Karpas-422 (cell line): ENCODE data around the gene FRMD8. TPM values are rescaled to one million over a fixed set of nuclear protein-coding genes. Genes with fewer than 3 reads are reported as not detected.

Source experiments
- DNase-seq: peaks from one replicate; pipeline ENCODE4 v3.0.0-alpha.2; 2015
- H2AFZ ChIP-seq: fragments of 200-600 bp; sonication (generic); 2 replicates; pipeline ENCODE4 v1.6.1; 2014; ENCODE audit warnings: antibody characterized with exemption, low read length, mixed read lengths
- H3K27ac ChIP-seq: fragments of 200-600 bp; sonication (generic); 2 replicates; pipeline ENCODE4 v1.5.1; 2014; ENCODE audit warnings: mild to moderate bottlenecking, low read length, moderate library complexity
- H3K27me3 ChIP-seq: fragments of 200-600 bp; sonication (generic); 2 replicates; pipeline ENCODE4 v1.6.1; 2014; ENCODE audit warnings: low read length, mixed read lengths
- H3K36me3 ChIP-seq: fragments of 200-600 bp; sonication (generic); 2 replicates; pipeline ENCODE4 v1.6.1; 2014; ENCODE audit warnings: low read length, mixed read lengths; ENCODE audit not compliant: insufficient read depth
- H3K4me1 ChIP-seq: fragments of 200-600 bp; sonication (generic); 2 replicates; pipeline ENCODE4 v1.6.1; 2014; ENCODE audit warnings: mild to moderate bottlenecking, low read length, mixed read lengths
- H3K4me2 ChIP-seq: fragments of 200-600 bp; sonication (generic); 2 replicates; pipeline ENCODE4 v1.6.1; 2014; ENCODE audit warnings: low read length, low read depth, mild to moderate bottlenecking; ENCODE audit not compliant: poor library complexity, severe bottlenecking
- H3K4me3 ChIP-seq: fragments of 200-600 bp; sonication (generic); 2 replicates; pipeline ENCODE4 v1.5.1; 2014; ENCODE audit warnings: mild to moderate bottlenecking, antibody characterized with exemption, low read length, mixed read lengths
- H3K79me2 ChIP-seq: fragments of 200-600 bp; sonication (generic); 2 replicates; pipeline ENCODE4 v1.6.1; 2014; ENCODE audit warnings: mild to moderate bottlenecking, low read length, mixed read lengths
- H3K9ac ChIP-seq: fragments of 200-600 bp; sonication (generic); 2 replicates; pipeline ENCODE4 v1.6.0; 2014; ENCODE audit warnings: low read length
- H3K9me2 ChIP-seq: fragments of 200-600 bp; sonication (generic), shearing (Covaris generic); replicated peaks from 2 replicates; pipeline ENCODE4 v1.6.0; 2014; ENCODE audit warnings: mild to moderate bottlenecking, low read length, moderate library complexity; ENCODE audit not compliant: insufficient read depth
- H3K9me3 ChIP-seq: fragments of 300-700, 200-600 bp; sonication (generic); 2 replicates; pipeline ENCODE4 v1.6.1; 2014; ENCODE audit warnings: low read length, mixed read lengths
- H4K20me1 ChIP-seq: fragments of 200-600 bp; sonication (generic); 2 replicates; pipeline ENCODE4 v1.6.1; 2014; ENCODE audit warnings: mild to moderate bottlenecking, antibody characterized with exemption, low read length, low read depth; ENCODE audit not compliant: insufficient read depth
- total RNA-seq: library from RNA; depleted of rRNA; stranded (reverse); fragments of >200 nt; shearing (Covaris generic); gene quantifications from 2 replicates; pipeline ENCODE4 v1.2.3, GENCODE V29; 2014; ENCODE audit warnings: low replicate concordance

Gene FRMD8
- total RNA-seq, 1 experiment from 2014 or later, result 48.5 TPM

DNA sequence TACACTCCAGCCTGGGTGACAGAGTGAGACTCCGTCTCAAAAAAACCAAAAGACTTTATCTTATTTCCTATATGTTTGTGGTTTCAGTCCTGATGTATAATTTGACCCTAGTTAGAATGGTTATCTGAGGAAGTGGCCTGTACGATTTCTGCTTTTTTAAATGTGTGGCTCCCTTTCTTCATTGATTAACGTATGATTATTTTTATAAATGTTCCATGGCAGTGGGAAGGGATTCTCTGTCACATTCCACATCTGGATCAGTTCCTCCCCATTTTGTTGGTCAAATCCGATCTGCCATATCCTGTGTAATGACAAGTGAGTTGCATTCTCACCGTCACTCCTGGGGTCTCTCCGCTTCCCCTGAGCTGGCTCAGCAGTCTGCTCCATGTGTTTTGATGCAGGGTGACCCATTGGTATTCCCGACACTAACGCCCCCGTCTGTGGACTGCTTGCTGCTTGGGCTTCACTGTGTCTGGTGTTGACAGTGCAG is 56.5 kb downstream of the FRMD8 start:
- Histone ChIP-seq H4K20me1 (no peaks in the 10 kb centered on the region), H3K27ac (peak overlapping the region; percentile 90)

DNA sequence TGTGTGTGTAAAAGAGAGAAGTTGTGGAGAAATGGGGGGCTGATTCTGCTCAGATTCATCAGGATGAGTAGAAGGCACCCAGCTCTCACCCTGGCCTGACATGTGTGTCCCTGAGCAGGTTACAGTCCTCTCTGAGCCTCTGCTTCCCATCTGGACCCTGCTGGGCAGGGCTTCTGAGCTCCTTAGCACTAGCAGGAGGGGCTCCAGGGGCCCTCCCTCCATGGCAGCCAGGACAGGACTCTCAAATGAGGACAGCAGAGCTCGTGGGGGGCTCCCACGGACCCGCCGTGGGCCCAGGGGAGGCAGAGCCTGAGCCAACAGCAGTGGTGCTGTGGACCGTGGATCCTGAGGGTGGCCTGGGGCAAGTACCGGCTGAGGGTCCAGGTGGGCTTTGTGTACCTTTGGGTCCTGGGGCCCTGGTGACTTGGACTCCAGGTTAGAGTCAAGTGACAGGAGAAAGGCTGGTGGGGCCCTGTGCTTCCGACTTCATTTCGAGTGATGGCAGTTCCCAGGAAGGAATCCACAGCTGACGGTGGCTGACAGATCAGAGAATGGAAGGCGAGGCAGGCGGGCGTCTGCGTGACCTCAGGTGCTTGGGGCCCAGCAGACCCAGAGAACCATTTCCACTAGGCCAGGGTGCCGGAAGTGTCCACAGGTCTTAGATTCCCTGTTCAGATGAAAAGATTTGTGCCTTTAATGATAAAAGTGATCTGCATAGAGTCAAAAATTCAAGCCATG is 58.0 kb downstream of the FRMD8 start:
- Histone ChIP-seq H3K4me2 (peak overlapping the region; percentile 15), H3K9me3 (no peaks in the 10 kb centered on the region), H3K36me3 (no peaks in the 10 kb centered on the region), H3K4me1 (peaks cover 89% of the 10 kb centered on the region), H3K27me3 (no peaks in the 10 kb centered on the region), H3K27ac (peak overlapping the region; percentile 90), H3K4me3 (no peak overlapping the region), H3K9me2 (no peaks in the 10 kb centered on the region), H4K20me1 (no peaks in the 10 kb centered on the region), H3K79me2 (no peaks in the 10 kb centered on the region), H3K9ac (peak overlapping the region; percentile 37), H2AFZ (no peak overlapping the region)
- peak; percentile 39 for DNase-seq

More for the DNA sequence above, 56.5 kb downstream of the FRMD8 start:
- Histone ChIP-seq H3K9me3 (no peaks in the 10 kb centered on the region), H2AFZ (no peak overlapping the region), H3K9me2 (no peaks in the 10 kb centered on the region), H3K4me1 (peaks cover 90% of the 10 kb centered on the region), H3K4me2 (peak overlapping the region; percentile 33), H3K4me3 (no peak overlapping the region), H3K27me3 (no peaks in the 10 kb centered on the region), H3K36me3 (peaks cover 2% of the 10 kb centered on the region), H3K9ac (peak overlapping the region; percentile 37; the same call in 1 of the 2 replicates), H3K79me2 (peaks cover 3% of the 10 kb centered on the region; the same call in 1 of the 2 replicates)
- DNase-seq, result peak; percentile 44

DNA sequence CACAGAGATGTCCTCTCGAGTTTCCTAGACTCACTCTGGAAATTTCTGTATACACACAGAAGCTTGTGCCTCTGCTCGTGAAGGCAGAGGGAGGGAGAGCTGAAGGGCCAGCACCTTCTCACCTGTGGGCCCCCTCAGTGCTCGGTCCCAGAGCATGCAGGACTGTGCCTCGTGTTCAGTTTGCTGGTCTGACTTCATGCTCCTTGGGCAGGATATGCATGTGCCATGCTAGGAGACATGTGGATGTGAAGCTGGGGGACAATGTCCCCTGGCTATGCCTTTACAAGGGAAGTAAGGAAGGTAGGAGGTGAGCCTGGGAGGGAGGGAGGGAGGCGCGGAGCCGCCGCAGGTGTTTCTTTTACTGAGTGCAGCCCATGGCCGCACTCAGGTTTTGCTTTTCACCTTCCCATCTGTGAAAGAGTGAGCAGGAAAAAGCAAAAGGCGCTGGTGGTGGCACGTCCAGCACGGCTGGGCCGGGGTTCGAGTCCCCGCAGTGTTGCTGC is 58.7 kb downstream of the FRMD8 start:
- Histone ChIP-seq H3K4me3 (no peak overlapping the region), H3K79me2 (no peaks in the 10 kb centered on the region), H3K27me3 (no peaks in the 10 kb centered on the region), H3K27ac (peak overlapping the region; percentile 90), H3K36me3 (no peaks in the 10 kb centered on the region), H3K4me1 (peaks cover 82% of the 10 kb centered on the region), H2AFZ (no peak overlapping the region), H3K9ac (no peak overlapping the region), H3K9me3 (no peaks in the 10 kb centered on the region), H3K4me2 (no peak overlapping the region), H3K9me2 (no peaks in the 10 kb centered on the region), H4K20me1 (no peaks in the 10 kb centered on the region)
- DNase-seq, result peak; percentile 55

GRCh38 chr11:65445604-65446445 is 59.4 kb downstream of the FRMD8 start:
- H3K4me3 ChIP-seq, result no peak overlapping the region
- DNase-seq, result peak; percentile 63
- no peak overlapping the region for H2AFZ ChIP-seq
- H3K27ac ChIP-seq, result peak overlapping the region; percentile 83
- H3K4me2 ChIP-seq, result peak overlapping the region; percentile 5
- no peaks in the 10 kb centered on the region for H3K9me3 ChIP-seq
- H4K20me1 ChIP-seq, result no peaks in the 10 kb centered on the region
- H3K36me3 ChIP-seq, result no peaks in the 10 kb centered on the region
- peak overlapping the region; percentile 28 for H3K9ac ChIP-seq
- H3K4me1 ChIP-seq, result peaks cover 76% of the 10 kb centered on the region
- no peaks in the 10 kb centered on the region for H3K79me2 ChIP-seq
- no peaks in the 10 kb centered on the region for H3K9me2 ChIP-seq
- no peaks in the 10 kb centered on the region for H3K27me3 ChIP-seq

- Histone ChIP-seq H3K27me3 (no peaks in the 10 kb centered on the region), H2AFZ (no peak overlapping the region), H3K27ac (peak overlapping the region; percentile 83), H3K9me2 (no peaks in the 10 kb centered on the region), H3K4me1 (peaks cover 67% of the 10 kb centered on the region), H3K4me2 (peak overlapping the region; percentile 5), H4K20me1 (no peaks in the 10 kb centered on the region), H3K9ac (peak overlapping the region; percentile 28), H3K79me2 (no peaks in the 10 kb centered on the region), H3K4me3 (no peak overlapping the region), H3K9me3 (no peaks in the 10 kb centered on the region), H3K36me3 (no peaks in the 10 kb centered on the region)
- DNase-seq, result peak; percentile 46
Measured at GRCh38 chr11:65446446-65447277, 60.2 kb downstream of the FRMD8 start.

- no peak overlapping the region for H3K4me3 ChIP-seq
- no peak overlapping the region for H2AFZ ChIP-seq
- no peaks in the 10 kb centered on the region for H3K27me3 ChIP-seq
- peak overlapping the region; percentile 61 for H3K27ac ChIP-seq
- no peaks in the 10 kb centered on the region for H3K9me3 ChIP-seq
- H3K4me1 ChIP-seq, result peaks cover 53% of the 10 kb centered on the region
- no peak overlapping the region for H3K4me2 ChIP-seq
- 0 out of 2 replicates have a peak overlapping the region, but pooled peaks have one; percentile 16 for H3K9ac ChIP-seq
- no peaks in the 10 kb centered on the region for H3K36me3 ChIP-seq
- H4K20me1 ChIP-seq, result no peaks in the 10 kb centered on the region
- no peaks in the 10 kb centered on the region for H3K9me2 ChIP-seq
- no peaks in the 10 kb centered on the region for H3K79me2 ChIP-seq
- DNase-seq, result peak; percentile 46
Measured at GRCh38 chr11:65448074-65448417, 61.6 kb downstream of the FRMD8 start.

GRCh38 chr11:65448418-65449105 is 62.1 kb downstream of the FRMD8 start:
- no peak overlapping the region for H2AFZ ChIP-seq
- H3K4me3 ChIP-seq, result no peak overlapping the region
- no peaks in the 10 kb centered on the region for H3K27me3 ChIP-seq
- no peaks in the 10 kb centered on the region for H3K9me2 ChIP-seq
- peak overlapping the region; percentile 61 for H3K27ac ChIP-seq
- H4K20me1 ChIP-seq, result no peaks in the 10 kb centered on the region
- no peaks in the 10 kb centered on the region for H3K79me2 ChIP-seq
- H3K36me3 ChIP-seq, result no peaks in the 10 kb centered on the region
- H3K4me1 ChIP-seq, result peaks cover 48% of the 10 kb centered on the region
- 0 out of 2 replicates have a peak overlapping the region, but pooled peaks have one; percentile 16 for H3K9ac ChIP-seq
- H3K9me3 ChIP-seq, result no peaks in the 10 kb centered on the region
- H3K4me2 ChIP-seq, result no peak overlapping the region
- peak; percentile 56 for DNase-seq
